ENCODE results near the gene TNRC6A. TPM values are rescaled to one million over a fixed set of nuclear protein-coding genes. Genes with fewer than 3 reads are reported as not detected.

The TNRC6A gene
- total and polyA plus RNA-seq, 9 of the 15 experiments (the other 6 are each of a cell fraction or from before 2014, with no cell fraction given) = 3.4 to 32.1 (median 26.6) TPM

- WGBS (ENCODE audit: insufficient coverage, low coverage, missing lambda C conversion rate) = 84% methylated on average over 11 of the region's 12 CpGs
- peaks cover 46% of the 10 kb centered on the region for H3K36me3 ChIP-seq (ENCODE audit: control insufficient read depth, insufficient read depth, low read length)
- no peak overlapping the region for H2AFZ ChIP-seq (ENCODE audit: low read depth, low read length)
- in situ Hi-C loops (cut with MboI) (no loop called here), intact Hi-C loops (cut with micrococcal nuclease) (no loop called here)
- FAIRE-seq = no peak
- H4K20me1 ChIP-seq (replicated peaks; ENCODE audit: control insufficient read depth, insufficient read depth, low read length) = no peaks in the 10 kb centered on the region
- H3K79me2 ChIP-seq (ENCODE audit: control insufficient read depth, insufficient read depth, low read length) = no peaks in the 10 kb centered on the region
- no peaks in the 10 kb centered on the region for H3K9me1 ChIP-seq (ENCODE audit: control insufficient read depth, insufficient read depth, low read length)
- no peak for DNase-seq (ENCODE audit: extremely low read depth in 1 of 4, low spot score in 3 of 4)
- H3K4me3 ChIP-seq = no peak overlapping the region
- BruUV-seq (replicated peaks) = no TSS peak
- H3K9ac ChIP-seq (ENCODE audit: insufficient read depth in 1 of 2, low read depth in 2 of 2, low read length in 2 of 2) = no peak overlapping the region
- no peak for ATAC-seq
- H3K4me2 ChIP-seq (ENCODE audit: insufficient read depth, low read length) = no peak overlapping the region
- ChIA-PET CTCF (ENCODE audit: low intra/inter-chr PET ratio) (no interaction called here), POLR2A (interaction anchor here (0.6 to 0.7 kb wide), 4 partner anchors 116 to 1216 kb away, joined by 3 read pairs; no protein-coding TSS in a partner anchor)
- no peaks in the 10 kb centered on the region for H3K9me3 ChIP-seq (replicated peaks; ENCODE audit: control insufficient read depth, insufficient read depth, low read depth, low read length)
- peaks cover 3 to 8% of the 10 kb centered on the region in 2 experiments; a peak in 3 of 5 replicates for H3K4me1 ChIP-seq (replicated peaks in 1 of 2; ENCODE audit: control insufficient read depth in 2 of 2, insufficient read depth in 2 of 2, low read length in 2 of 2)
- no peaks in the 10 kb centered on the region for H3K27me3 ChIP-seq (ENCODE audit: control insufficient read depth in 2 of 2, insufficient read depth in 2 of 2, low read length in 2 of 2)
- H3K27ac ChIP-seq (ENCODE audit: extremely low read depth, low read depth, low read length) = no peak overlapping the region
- TF ChIP-seq ZNF589 (CRISPR knock-in tag; IDR thresholded peaks at IDR 0.05; ENCODE audit: low read depth) (no peak), PTTG1 (tag; IDR thresholded peaks at IDR 0.05; ENCODE audit: low read depth) (no peak), EP300 (IDR thresholded peaks at IDR 0.05; ENCODE audit: low read length) (no peak), MXI1 (IDR thresholded peaks at IDR 0.05; ENCODE audit: low read depth, low read length) (no peak), ZNF318 (IDR thresholded peaks at IDR 0.05; ENCODE audit: borderline replicate concordance in 1 of 2, low read depth in 1 of 2) (no peak), RBM17 (IDR thresholded peaks at IDR 0.05; ENCODE audit: borderline replicate concordance, low read depth, low read length) (no peak), RBBP5 (IDR thresholded peaks at IDR 0.05; ENCODE audit: borderline replicate concordance, insufficient read depth, low read length, poor library complexity, severe bottlenecking) (no peak), MYC (IDR thresholded peaks at IDR 0.05; ENCODE audit: low read depth, low read length) (no peak), MYC (CRISPR knock-in tag; IDR thresholded peaks at IDR 0.05; ENCODE audit: borderline replicate concordance, low read depth) (no peak), CREM (IDR thresholded peaks at IDR 0.05; ENCODE audit: low read depth) (no peak), ZNF146 (CRISPR knock-in tag; IDR thresholded peaks at IDR 0.05; ENCODE audit: unreplicated experiment) (no peak)
Measured at GRCh38 chr16:24826096-24826690, 96.7 kb downstream of the TNRC6A start.
